ENCODE measurements around the gene SNCA.

DNA sequence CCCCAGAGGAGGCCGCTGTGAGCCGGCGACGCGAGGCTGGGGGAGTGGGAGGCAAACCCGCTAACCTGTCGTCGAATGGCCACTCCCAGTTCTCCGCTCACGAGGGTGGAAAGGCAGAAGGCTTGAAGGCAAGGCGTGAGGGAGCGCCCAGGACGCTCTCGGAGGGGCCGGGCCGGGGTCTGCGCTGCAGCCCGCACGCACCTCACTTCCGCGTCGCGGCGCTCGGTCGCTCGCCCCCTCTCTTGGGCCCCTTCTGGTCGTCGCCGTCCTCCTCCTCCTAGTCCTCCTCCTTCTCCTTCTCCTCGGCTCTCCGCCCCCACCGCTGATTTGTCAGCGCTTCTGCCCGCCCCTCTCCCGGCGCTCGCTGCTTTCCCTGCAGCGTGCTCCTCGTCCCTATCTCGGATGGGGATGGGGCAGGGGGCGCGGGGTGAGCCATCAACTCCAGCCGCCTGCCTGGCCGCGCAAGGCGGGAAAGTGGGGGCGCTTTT is at the start of gene SNCA:
- TF ChIP-seq MAX (IDR thresholded peaks at IDR 0.05) (peak; percentile 94), CREB1 (IDR thresholded peaks at IDR 0.05; ENCODE audit: low read depth) (no peak), RAD21 (IDR thresholded peaks at IDR 0.05; ENCODE audit: low read depth) (no peak), YY1 (IDR thresholded peaks at IDR 0.05; ENCODE audit: low read depth) (no peak), USF1 (IDR thresholded peaks at IDR 0.05) (no peak)
